Neural crest cell (in vitro differentiated cells): Measurements from ENCODE around the gene RNASE2. TPM values are rescaled to one million over a fixed set of nuclear protein-coding genes. Genes with fewer than 3 reads are reported as not detected.

Experiments used
- DNase-seq: peaks from one replicate; pipeline ENCODE4 v3.0.0; 2021; ENCODE audit warnings: low read depth, mixed read lengths, low spot score
- H3K27ac Mint-ChIP-seq: one replicate; pipeline ENCODE4 v1.8.0; 2021; ENCODE audit warnings: mild to moderate bottlenecking, mixed read lengths; ENCODE audit not compliant: unreplicated experiment
- H3K27me3 Mint-ChIP-seq: 2 replicates; pipeline ENCODE4 v1.8.0; 2021; ENCODE audit warnings: low read depth, mild to moderate bottlenecking, mixed read lengths
- H3K36me3 Mint-ChIP-seq: 2 replicates; pipeline ENCODE4 v1.8.0; 2021; ENCODE audit warnings: low read depth, mild to moderate bottlenecking, mixed read lengths
- H3K4me1 Mint-ChIP-seq: 2 replicates; pipeline ENCODE4 v1.8.0; 2021; ENCODE audit warnings: mixed read lengths
- H3K4me3 Mint-ChIP-seq: one replicate; pipeline ENCODE4 v1.8.0; 2021; ENCODE audit warnings: mild to moderate bottlenecking, mixed read lengths
- H3K9me3 Mint-ChIP-seq: 2 replicates; pipeline ENCODE4 v1.8.0; 2021; ENCODE audit warnings: mixed read lengths
- CTCF ChIP-seq: fragments of 200-600 bp; sonication (generic); conservative IDR thresholded peaks from 2 replicates; pipeline ENCODE4 v1.5.0; 2021; ENCODE audit warnings: antibody characterized with exemption, mild to moderate bottlenecking
- total RNA-seq: library from RNA; stranded (reverse); gene quantifications from 2 replicates; pipeline ENCODE4 v1.2.1, GENCODE V29; 2021

The RNASE2 gene
- total RNA-seq, 1 donor from 2014 or later: not detected

- Mint-ChIP-seq H3K36me3 (peaks cover 8% of the 10 kb centered on the region), H3K27ac (no peak overlapping the region), H3K4me1 (peaks cover 26% of the 10 kb centered on the region), H3K27me3 (peaks cover 12% of the 10 kb centered on the region), H3K4me3 (peak overlapping the region; percentile 96), H3K9me3 (no peaks in the 10 kb centered on the region)
- TF ChIP-seq CTCF: no peak
- no peak for DNase-seq
These were observed 34.1 kb downstream of the RNASE2 start for GRCh38 chr14:20989471-20989786.

GRCh38 chr14:20989787-20990600 is 34.7 kb downstream of the RNASE2 start, which contains the start of gene METTL17:
Gene METTL17, plus strand, starts transcription at chr14:20989980. Its CDS starts 23 bp downstream, at chr14:20990003.
- peak within 1 kb of the TSS; percentile 96 for H3K4me3 Mint-ChIP-seq
- TF ChIP-seq CTCF: peak; percentile 56
- peaks cover 26% of the 10 kb centered on the region for H3K4me1 Mint-ChIP-seq
- H3K36me3 Mint-ChIP-seq: peaks cover 11% of the 10 kb centered on the region
- H3K9me3 Mint-ChIP-seq: no peaks in the 10 kb centered on the region
- peak; percentile 80 for DNase-seq
- H3K27ac Mint-ChIP-seq: peak within 1 kb of the TSS; percentile 9
- peaks cover 12% of the 10 kb centered on the region for H3K27me3 Mint-ChIP-seq

GRCh38 chr14:20996521-20996920 is 41.2 kb downstream of the RNASE2 start:
- DNase-seq: no peak
- no peak overlapping the region for H3K27ac Mint-ChIP-seq
- no peak for TF ChIP-seq CTCF
- no peaks in the 10 kb centered on the region for H3K9me3 Mint-ChIP-seq
- no peaks in the 10 kb centered on the region for H3K27me3 Mint-ChIP-seq
- peaks cover 12% of the 10 kb centered on the region for H3K36me3 Mint-ChIP-seq
- H3K4me1 Mint-ChIP-seq: peaks cover 6% of the 10 kb centered on the region
- H3K4me3 Mint-ChIP-seq: no peak overlapping the region

- H3K9me3 Mint-ChIP-seq: no peaks in the 10 kb centered on the region
- no peak overlapping the region for H3K4me3 Mint-ChIP-seq
These were observed 41.8 kb downstream of the RNASE2 start for GRCh38 chr14:20997115-20997514.

GRCh38 chr14:20997564-20997963 is 42.3 kb downstream of the RNASE2 start:
- H3K4me1 Mint-ChIP-seq: no peaks in the 10 kb centered on the region
- no peak for TF ChIP-seq CTCF
- peaks cover 12% of the 10 kb centered on the region for H3K36me3 Mint-ChIP-seq
- no peaks in the 10 kb centered on the region for H3K27me3 Mint-ChIP-seq
- H3K9me3 Mint-ChIP-seq: no peaks in the 10 kb centered on the region
- no peak overlapping the region for H3K4me3 Mint-ChIP-seq
- no peak for DNase-seq
- H3K27ac Mint-ChIP-seq: no peak overlapping the region

More at GRCh38 chr14:20997115-20997514, 41.8 kb downstream of the RNASE2 start:
- TF ChIP-seq CTCF: no peak
- DNase-seq: no peak
- no peaks in the 10 kb centered on the region for H3K27me3 Mint-ChIP-seq
- H3K27ac Mint-ChIP-seq: no peak overlapping the region
- H3K4me1 Mint-ChIP-seq: peaks cover under 1% of the 10 kb centered on the region
- H3K36me3 Mint-ChIP-seq: peaks cover 12% of the 10 kb centered on the region
